Progenitor cell of endocrine pancreas (in vitro differentiated cells): ENCODE measurements around the gene DUSP11. TPM values are rescaled to one million over a fixed set of nuclear protein-coding genes. Genes with fewer than 3 reads are reported as not detected.

Experiments used
- DNase-seq: peaks from one replicate; pipeline ENCODE4 v3.0.0; 2021; ENCODE audit warnings: low spot score; ENCODE audit not compliant: unreplicated experiment
- H3K27ac Mint-ChIP-seq: 2 replicates; pipeline ENCODE4 v1.8.0; 2021; ENCODE audit warnings: mild to moderate bottlenecking, moderate library complexity, mixed read lengths
- H3K27me3 Mint-ChIP-seq: 2 replicates; pipeline ENCODE4 v1.8.0; 2021; ENCODE audit warnings: mixed read lengths
- H3K36me3 Mint-ChIP-seq: 2 replicates; pipeline ENCODE4 v1.8.0; 2022; ENCODE audit warnings: mixed read lengths; ENCODE audit not compliant: insufficient read depth
- H3K4me1 Mint-ChIP-seq: 2 replicates; pipeline ENCODE4 v1.8.0; 2021; ENCODE audit warnings: low read depth, mixed read lengths
- H3K4me3 Mint-ChIP-seq: 2 replicates; pipeline ENCODE4 v1.8.0; 2021; ENCODE audit warnings: low read depth, mild to moderate bottlenecking, moderate library complexity, mixed read lengths
- H3K9me3 Mint-ChIP-seq: 2 replicates; pipeline ENCODE4 v1.8.0; 2021; ENCODE audit warnings: low read depth, mixed read lengths
- total RNA-seq: library from RNA; stranded (reverse); gene quantifications from 2 replicates; pipeline ENCODE4 v1.2.1, GENCODE V29; 2021
- TF ChIP-seq, protein P1 (sequence below): fragments of 200-600 bp; sonication (generic); IDR thresholded peaks from one replicate; pipeline ENCODE4 v1.5.0; 2021; ENCODE audit warnings: antibody characterized with exemption, mild to moderate bottlenecking; ENCODE audit not compliant: unreplicated experiment

The DUSP11 gene
- total RNA-seq, 1 donor from 2014 or later: 25.0 TPM

DNA sequence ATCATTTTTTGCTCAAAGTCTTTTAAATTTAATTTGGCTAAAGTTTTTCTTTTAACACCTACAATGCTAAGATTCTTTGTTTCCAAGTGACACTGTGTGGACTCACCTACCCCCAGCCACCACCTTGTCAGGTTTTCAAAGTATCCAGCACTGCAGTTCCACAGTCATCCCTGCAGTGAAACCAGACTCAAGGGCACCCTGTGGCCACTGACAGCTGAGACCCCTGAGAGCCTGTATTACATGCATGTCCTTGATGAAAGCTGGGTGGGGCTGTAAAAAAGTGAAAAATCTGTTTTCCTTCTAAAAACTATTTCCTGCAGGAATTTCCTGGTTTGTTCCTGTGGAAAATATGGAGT is 62.7 kb downstream of the DUSP11 start:
- peaks cover 3% of the 10 kb centered on the region for H3K9me3 Mint-ChIP-seq
- H3K27me3 Mint-ChIP-seq: peaks cover 38% of the 10 kb centered on the region
- no peak overlapping the region for H3K4me3 Mint-ChIP-seq

GRCh38 chr2:73716543-73717250 is 63.2 kb downstream of the DUSP11 start:
- no peak for DNase-seq
- Mint-ChIP-seq H3K27me3 (peaks cover 43% of the 10 kb centered on the region), H3K4me3 (no peak overlapping the region), H3K4me1 (no peaks in the 10 kb centered on the region), H3K36me3 (peaks cover 8% of the 10 kb centered on the region), H3K9me3 (peaks cover 3% of the 10 kb centered on the region), H3K27ac (no peak overlapping the region)
- TF ChIP-seq, protein P1, sequence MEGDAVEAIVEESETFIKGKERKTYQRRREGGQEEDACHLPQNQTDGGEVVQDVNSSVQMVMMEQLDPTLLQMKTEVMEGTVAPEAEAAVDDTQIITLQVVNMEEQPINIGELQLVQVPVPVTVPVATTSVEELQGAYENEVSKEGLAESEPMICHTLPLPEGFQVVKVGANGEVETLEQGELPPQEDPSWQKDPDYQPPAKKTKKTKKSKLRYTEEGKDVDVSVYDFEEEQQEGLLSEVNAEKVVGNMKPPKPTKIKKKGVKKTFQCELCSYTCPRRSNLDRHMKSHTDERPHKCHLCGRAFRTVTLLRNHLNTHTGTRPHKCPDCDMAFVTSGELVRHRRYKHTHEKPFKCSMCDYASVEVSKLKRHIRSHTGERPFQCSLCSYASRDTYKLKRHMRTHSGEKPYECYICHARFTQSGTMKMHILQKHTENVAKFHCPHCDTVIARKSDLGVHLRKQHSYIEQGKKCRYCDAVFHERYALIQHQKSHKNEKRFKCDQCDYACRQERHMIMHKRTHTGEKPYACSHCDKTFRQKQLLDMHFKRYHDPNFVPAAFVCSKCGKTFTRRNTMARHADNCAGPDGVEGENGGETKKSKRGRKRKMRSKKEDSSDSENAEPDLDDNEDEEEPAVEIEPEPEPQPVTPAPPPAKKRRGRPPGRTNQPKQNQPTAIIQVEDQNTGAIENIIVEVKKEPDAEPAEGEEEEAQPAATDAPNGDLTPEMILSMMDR: no peak

More for the DNA sequence above, 62.7 kb downstream of the DUSP11 start:
- Mint-ChIP-seq H3K4me1 (no peaks in the 10 kb centered on the region), H3K36me3 (peaks cover 10% of the 10 kb centered on the region), H3K27ac (no peak overlapping the region)
- TF ChIP-seq, protein P1: no peak
- DNase-seq: no peak

GRCh38 chr2:73714091-73714490 is 65.8 kb downstream of the DUSP11 start:
- Mint-ChIP-seq H3K27ac (no peak overlapping the region), H3K36me3 (peaks cover 3% of the 10 kb centered on the region), H3K27me3 (peaks cover 55% of the 10 kb centered on the region), H3K9me3 (peaks cover 3% of the 10 kb centered on the region), H3K4me3 (no peak overlapping the region), H3K4me1 (no peaks in the 10 kb centered on the region)
- TF ChIP-seq, protein P1: no peak
- DNase-seq: no peak

Other genes with a start within 250 kb of the DUSP11 start
- gene NAT8, start 137.7 kb downstream of the DUSP11 start, total RNA-seq: not detected in 2 replicates
- 43.3 and 46.8 TPM in 2 replicates for gene TPRKB, start 42.8 kb downstream of the DUSP11 start, total RNA-seq
- gene C2orf78, start 4.1 kb upstream of the DUSP11 start, total RNA-seq: not detected in 2 replicates
- 39.0 and 39.4 TPM in 2 replicates for gene STAMBP, start 48.9 kb upstream of the DUSP11 start, total RNA-seq
- 0.19 and 0.31 TPM in 2 replicates for gene ACTG2, start 112.9 kb upstream of the DUSP11 start, total RNA-seq
- gene DGUOK, start 146.8 kb upstream of the DUSP11 start, total RNA-seq: 63.8 and 66.9 TPM in 2 replicates
- 38.2 and 40.7 TPM in 2 replicates for gene TET3, start 204.8 kb upstream of the DUSP11 start, total RNA-seq